Thyroid gland (tissue), 4 donors: Measurements from ENCODE around the gene ZNF132. TPM values are rescaled to one million over a fixed set of nuclear protein-coding genes. Genes with fewer than 3 reads are reported as not detected.

ENCODE experiments used
- DNase-seq, 2 donors: peaks; one replicate each; pipeline ENCODE4 v3.0.0-alpha.2; 2019
- H3K27ac ChIP-seq, 3 donors: fragments of 200-600 bp; sonication (generic); 1 replicate in 2 of 3; 2 replicates in 1 of 3; pipeline ENCODE4 v1.5.1; 2016 to 2019; ENCODE audit warnings: mild to moderate bottlenecking in 1 of 3, moderate library complexity in 1 of 3
- H3K27me3 ChIP-seq: fragments of 200-600 bp; sonication (generic); one replicate; pipeline ENCODE4 v1.5.1; 2019
- H3K36me3 ChIP-seq, 2 donors: fragments of 200-600 bp; sonication (generic); one replicate each; pipeline ENCODE4 v1.5.1; 2016 to 2019
- H3K4me1 ChIP-seq, 2 donors: fragments of 200-600 bp; sonication (generic); one replicate each; pipeline ENCODE4 v1.5.1; 2017 to 2019
- H3K4me3 ChIP-seq, 3 donors: fragments of 200-600 bp; sonication (generic); replicated peaks in 1 of 3; 1 replicate in 2 of 3; 2 replicates in 1 of 3; pipeline ENCODE4 v1.5.1; 2016; ENCODE audit warnings: mild to moderate bottlenecking in 1 of 3
- H3K9me3 ChIP-seq: fragments of 200-600 bp; sonication (generic); one replicate; pipeline ENCODE4 v1.5.1; 2017
- POLR2A ChIP-seq, 2 donors: fragments of 450-650 bp; IDR thresholded peaks; one replicate each; pipeline ENCODE4 v1.6.1; 2017; ENCODE audit warnings: antibody characterized with exemption in 2 of 2, mild to moderate bottlenecking in 2 of 2, moderate library complexity in 1 of 2
- WGBS, 2 donors: methylation state at CpG; one replicate each; pipeline ENCODE4 v1.1.5; 2017; 5-methylcytosine and 5-hydroxymethylcytosine counted together
- intact Hi-C: fragments of 100-400 bp; cut with DNase I; formaldehyde crosslinking; loops from one replicate; pipeline ENCODE4 v1.15.1; 2023
- total RNA-seq, 4 donors: library from RNA; depleted of rRNA; stranded (reverse); fragments of >200 nt; gene quantifications; one replicate each; pipeline ENCODE4 v1.2.3, GENCODE V29; 2016
- TF ChIP-seq, protein P1 (sequence below), 6 experiments: fragments of 200-600 bp in 3 of 6; fragments of 450-650 bp in 3 of 6; sonication (generic) in 3 of 6; IDR thresholded peaks; one replicate each; pipeline ENCODE4 v1.5.1; 2016 to 2019; ENCODE audit warnings: antibody characterized with exemption in 6 of 6, mild to moderate bottlenecking in 2 of 6, inconsistent platforms in 1 of 6, moderate library complexity in 1 of 6

Gene ZNF132
- total RNA-seq, 4 donors from 2014 or later, result 13.3 to 24.3 (median 16.2) TPM

DNA sequence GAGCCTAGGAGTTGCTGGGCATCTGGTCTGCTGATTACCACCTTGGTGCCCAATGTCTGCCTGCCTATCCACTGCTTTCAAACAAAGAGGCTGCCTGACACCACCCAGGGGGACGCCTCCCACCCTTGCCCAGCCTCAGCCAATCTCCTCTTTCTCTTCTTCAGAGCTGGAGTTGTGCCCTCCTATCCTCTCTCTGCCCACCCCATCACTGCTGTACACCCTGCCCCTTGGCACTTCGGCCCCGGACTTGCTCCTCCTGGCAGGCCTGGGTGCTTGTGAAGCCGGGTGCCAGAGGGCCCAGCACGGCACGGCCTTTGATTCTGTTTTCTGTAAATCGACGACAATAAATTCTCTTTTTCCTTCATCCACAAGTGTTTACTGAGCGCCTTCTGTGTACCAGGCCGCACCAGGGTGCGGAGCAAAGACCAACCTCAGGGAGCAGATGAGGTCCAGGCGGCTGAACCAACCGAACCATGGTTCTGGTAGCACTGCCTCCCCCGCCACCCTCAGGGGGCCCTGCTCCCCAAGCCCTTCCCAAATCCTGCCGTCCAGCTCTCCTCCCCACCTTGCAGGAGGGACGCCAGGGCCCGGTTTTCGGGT lies 39.5 kb downstream of the ZNF132 start:
- intact Hi-C loops, result no loop called here
- Histone ChIP-seq H3K36me3 (no peaks in the 10 kb centered on the region), H3K9me3 (no peaks in the 10 kb centered on the region), H3K4me1 (peaks cover 13 to 28% of the 10 kb centered on the region in 2 donors), H3K27me3 (peaks cover 6% of the 10 kb centered on the region), H3K4me3 (peak overlapping the region in 1 of 3 donors; percentile 28), H3K27ac (no peak overlapping the region)
- TF ChIP-seq, protein P1, sequence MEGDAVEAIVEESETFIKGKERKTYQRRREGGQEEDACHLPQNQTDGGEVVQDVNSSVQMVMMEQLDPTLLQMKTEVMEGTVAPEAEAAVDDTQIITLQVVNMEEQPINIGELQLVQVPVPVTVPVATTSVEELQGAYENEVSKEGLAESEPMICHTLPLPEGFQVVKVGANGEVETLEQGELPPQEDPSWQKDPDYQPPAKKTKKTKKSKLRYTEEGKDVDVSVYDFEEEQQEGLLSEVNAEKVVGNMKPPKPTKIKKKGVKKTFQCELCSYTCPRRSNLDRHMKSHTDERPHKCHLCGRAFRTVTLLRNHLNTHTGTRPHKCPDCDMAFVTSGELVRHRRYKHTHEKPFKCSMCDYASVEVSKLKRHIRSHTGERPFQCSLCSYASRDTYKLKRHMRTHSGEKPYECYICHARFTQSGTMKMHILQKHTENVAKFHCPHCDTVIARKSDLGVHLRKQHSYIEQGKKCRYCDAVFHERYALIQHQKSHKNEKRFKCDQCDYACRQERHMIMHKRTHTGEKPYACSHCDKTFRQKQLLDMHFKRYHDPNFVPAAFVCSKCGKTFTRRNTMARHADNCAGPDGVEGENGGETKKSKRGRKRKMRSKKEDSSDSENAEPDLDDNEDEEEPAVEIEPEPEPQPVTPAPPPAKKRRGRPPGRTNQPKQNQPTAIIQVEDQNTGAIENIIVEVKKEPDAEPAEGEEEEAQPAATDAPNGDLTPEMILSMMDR (IDR thresholded peaks at IDR 0.05), result no peak
- TF ChIP-seq POLR2A (IDR thresholded peaks at IDR 0.05), result no peak
- no peak for DNase-seq
- WGBS, 2 donors, result 44 to 65% methylated on average over 13 to 18 of the region's 18 CpGs

DNA sequence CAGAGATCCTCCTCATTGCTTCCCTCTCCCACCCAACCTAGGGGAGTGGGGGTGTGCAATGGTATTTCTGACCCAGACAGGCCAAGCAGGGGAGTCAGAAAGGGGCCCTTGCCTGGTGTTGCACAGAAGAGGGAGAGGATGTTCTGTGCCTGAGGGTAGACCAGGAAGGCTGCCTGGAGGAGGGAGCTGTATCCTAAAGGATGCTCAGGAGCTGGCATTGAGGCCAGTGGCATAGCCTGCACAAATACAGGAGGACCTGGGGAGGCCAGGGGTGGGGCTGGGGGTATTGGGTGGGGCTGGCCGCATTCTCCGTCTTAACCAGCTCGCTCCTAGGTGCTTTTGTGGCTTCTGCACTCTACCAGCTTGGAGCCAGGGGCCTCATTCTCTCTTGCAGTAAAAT lies 40.0 kb downstream of the ZNF132 start:
- H3K27ac ChIP-seq, result no peak overlapping the region
- no peak for DNase-seq
- peaks cover 6% of the 10 kb centered on the region for H3K27me3 ChIP-seq
- H3K9me3 ChIP-seq, result no peaks in the 10 kb centered on the region
- peaks cover 13 to 31% of the 10 kb centered on the region in 2 donors for H3K4me1 ChIP-seq
- H3K4me3 ChIP-seq, result no peak overlapping the region
- 100% methylated on average over 3 of the region's 3 CpGs; no CpG with 5 or more reads in 1 of the 2 donors for WGBS, 2 donors
- intact Hi-C loops, result no loop called here
- H3K36me3 ChIP-seq, result peaks cover 0 to under 1% of the 10 kb centered on the region in 2 donors
- TF ChIP-seq, protein P1 (IDR thresholded peaks at IDR 0.05), result no peak
- no peak for TF ChIP-seq POLR2A (IDR thresholded peaks at IDR 0.05)

DNA sequence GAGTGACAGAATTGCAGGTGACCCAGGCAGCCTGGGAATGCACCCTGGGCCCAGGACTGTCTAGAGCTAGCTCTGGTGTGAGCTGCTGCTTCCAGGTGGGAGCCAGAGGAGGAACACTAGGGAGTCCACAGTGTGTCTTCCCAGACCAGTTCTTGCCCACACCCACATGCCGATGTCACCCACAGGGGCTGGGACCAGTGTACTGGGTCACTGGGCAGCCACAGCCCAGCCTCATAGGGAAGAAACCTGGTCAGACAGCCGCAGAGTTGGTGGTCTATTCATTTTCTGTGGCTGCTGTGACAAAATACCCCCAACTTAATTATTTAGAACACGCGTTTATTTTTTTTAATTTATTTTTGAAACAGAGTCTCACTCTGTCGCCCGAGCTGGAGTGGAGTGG lies 41.4 kb downstream of the ZNF132 start:
- H3K27ac ChIP-seq, result no peak overlapping the region
- H3K36me3 ChIP-seq, result peaks cover 11 to 14% of the 10 kb centered on the region in 2 donors
- TF ChIP-seq, protein P1 (IDR thresholded peaks at IDR 0.05), result no peak
- TF ChIP-seq POLR2A (IDR thresholded peaks at IDR 0.05), result no peak
- no peak overlapping the region for H3K4me3 ChIP-seq
- peaks cover 6% of the 10 kb centered on the region for H3K27me3 ChIP-seq
- H3K4me1 ChIP-seq, result peaks cover 13 to 31% of the 10 kb centered on the region in 2 donors
- intact Hi-C loops, result no loop called here
- WGBS, 2 donors, result 91 to 95% methylated on average over 6 of the region's 6 CpGs
- DNase-seq, result no peak
- no peaks in the 10 kb centered on the region for H3K9me3 ChIP-seq

DNA sequence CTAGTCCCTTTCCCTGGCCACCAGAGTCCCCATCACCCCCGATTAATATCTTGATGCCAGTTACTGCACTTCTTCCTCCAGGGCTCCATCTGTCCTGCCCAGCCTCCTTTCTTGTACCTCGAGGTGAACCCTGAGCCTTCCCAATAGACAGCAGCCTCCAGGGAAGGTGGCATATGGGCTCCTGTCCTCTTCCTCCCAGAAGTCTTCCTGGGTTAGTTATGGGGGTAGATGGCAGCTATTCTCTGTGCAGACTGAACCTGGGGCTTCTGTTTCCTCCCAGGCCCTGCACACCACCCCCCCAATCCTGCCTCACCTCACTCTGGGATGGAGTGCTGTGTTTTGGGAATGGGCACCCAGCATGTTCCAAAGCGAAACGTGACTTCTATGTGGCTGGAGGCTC lies 41.9 kb downstream of the ZNF132 start:
- H3K9me3 ChIP-seq, result no peaks in the 10 kb centered on the region
- DNase-seq, result no peak
- H3K27me3 ChIP-seq, result peaks cover 6% of the 10 kb centered on the region
- no peak overlapping the region for H3K27ac ChIP-seq
- peaks cover 13 to 31% of the 10 kb centered on the region in 2 donors for H3K4me1 ChIP-seq
- H3K36me3 ChIP-seq, result peaks cover 16 to 19% of the 10 kb centered on the region in 2 donors
- no peak overlapping the region for H3K4me3 ChIP-seq
- intact Hi-C loops, result no loop called here
- WGBS, 2 donors, result 85 to 92% methylated on average over 4 of the region's 4 CpGs
- TF ChIP-seq, protein P1 (IDR thresholded peaks at IDR 0.05), result no peak
- TF ChIP-seq POLR2A (IDR thresholded peaks at IDR 0.05), result no peak

DNA sequence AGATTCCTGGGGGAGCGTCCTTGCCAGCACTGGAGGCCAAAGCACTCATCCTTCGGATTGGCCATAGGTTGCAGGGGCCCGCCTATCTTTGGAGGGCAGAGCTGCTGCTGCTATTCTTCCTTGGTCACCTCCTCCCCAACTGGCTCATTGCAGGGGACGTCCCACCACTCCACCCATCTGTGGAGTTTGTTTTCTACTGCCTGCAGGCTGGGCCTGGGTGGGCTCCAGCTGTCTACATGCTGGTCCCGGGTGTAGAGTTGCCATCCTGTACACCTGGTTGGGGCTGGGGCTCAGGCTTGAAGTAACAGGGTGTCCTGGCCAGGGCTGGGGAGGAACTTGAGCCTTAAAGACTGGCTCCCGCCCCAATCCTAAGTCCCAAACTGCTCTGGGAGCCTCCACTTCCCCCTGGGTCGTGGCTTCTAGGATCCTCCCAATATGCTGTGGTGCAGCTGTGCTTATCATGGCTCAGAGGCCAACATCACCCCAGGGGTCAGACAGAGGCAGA lies 42.4 kb downstream of the ZNF132 start:
- no peak for TF ChIP-seq POLR2A (IDR thresholded peaks at IDR 0.05)
- TF ChIP-seq, protein P1 (IDR thresholded peaks at IDR 0.05), result no peak
- intact Hi-C loops, result no loop called here
- Histone ChIP-seq H3K27ac (no peak overlapping the region), H3K4me3 (no peak overlapping the region), H3K27me3 (peaks cover 6% of the 10 kb centered on the region), H3K36me3 (peaks cover 20 to 23% of the 10 kb centered on the region in 2 donors), H3K4me1 (peaks cover 13 to 31% of the 10 kb centered on the region in 2 donors), H3K9me3 (no peaks in the 10 kb centered on the region)
- no peak for DNase-seq
- WGBS, 2 donors, result 65 to 86% methylated on average over 2 to 4 of the region's 7 CpGs
